22Rv1 (cell line): Measurements from ENCODE around the gene TMEM30A.

Source experiments
- H3K27ac ChIP-seq: fragments of 450-650 bp; 2 replicates; pipeline ENCODE4 v1.5.1; 2017
- CTCF ChIP-seq: fragments of 450-650 bp; IDR thresholded peaks from 2 replicates; pipeline ENCODE4 v1.5.1; 2017; ENCODE audit warnings: mild to moderate bottlenecking
- ZFX ChIP-seq: fragments of 450-650 bp; IDR thresholded peaks from 2 replicates; pipeline ENCODE4 v1.6.1; 2017; ENCODE audit warnings: antibody characterized with exemption, borderline replicate concordance

The TMEM30A gene

GRCh38 chr6:75283907-75284631, 523 bp downstream of the TMEM30A start:
- TF ChIP-seq ZFX: no peak
- TF ChIP-seq CTCF: no peak
- H3K27ac ChIP-seq: peak overlapping the region; percentile 97

- TF ChIP-seq ZFX: no peak
- TF ChIP-seq CTCF: no peak
- H3K27ac ChIP-seq: no peak overlapping the region
Measured at GRCh38 chr6:75282706-75283105, 1.9 kb downstream of the TMEM30A start.

- no peak overlapping the region for H3K27ac ChIP-seq
- no peak for TF ChIP-seq CTCF
- TF ChIP-seq ZFX: no peak
Measured at GRCh38 chr6:75281653-75282052, 2.9 kb downstream of the TMEM30A start.

- no peak for TF ChIP-seq ZFX
- no peak for TF ChIP-seq CTCF
- H3K27ac ChIP-seq: no peak overlapping the region
Measured at GRCh38 chr6:75280131-75280855, 4.3 kb downstream of the TMEM30A start.

- no peak overlapping the region for H3K27ac ChIP-seq
- TF ChIP-seq CTCF: no peak
Measured at GRCh38 chr6:75279418-75279817, 5.2 kb downstream of the TMEM30A start.

GRCh38 chr6:75278474-75279077, 6.0 kb downstream of the TMEM30A start:
- TF ChIP-seq CTCF: no peak
- no peak for TF ChIP-seq ZFX
- H3K27ac ChIP-seq: no peak overlapping the region

- H3K27ac ChIP-seq: no peak overlapping the region
- TF ChIP-seq CTCF (no peak), ZFX (no peak)
Measured at GRCh38 chr6:75275067-75275466, 9.5 kb downstream of the TMEM30A start.
